GM18517 (cell line): ENCODE data around the gene CER1.
"Not testable (repeated sequence)": the region's sequence is repeated elsewhere in the genome, so short reads cannot be mapped to it uniquely, and the experiment has no call there.

ENCODE experiments used
- ATAC-seq: cut with Tn5 transposase; IDR thresholded peaks from one replicate; pipeline ENCODE4 v1.9.1; 2021; ENCODE audit warnings: mild to moderate bottlenecking, moderate library complexity; ENCODE audit not compliant: unreplicated experiment

Gene CER1

DNA sequence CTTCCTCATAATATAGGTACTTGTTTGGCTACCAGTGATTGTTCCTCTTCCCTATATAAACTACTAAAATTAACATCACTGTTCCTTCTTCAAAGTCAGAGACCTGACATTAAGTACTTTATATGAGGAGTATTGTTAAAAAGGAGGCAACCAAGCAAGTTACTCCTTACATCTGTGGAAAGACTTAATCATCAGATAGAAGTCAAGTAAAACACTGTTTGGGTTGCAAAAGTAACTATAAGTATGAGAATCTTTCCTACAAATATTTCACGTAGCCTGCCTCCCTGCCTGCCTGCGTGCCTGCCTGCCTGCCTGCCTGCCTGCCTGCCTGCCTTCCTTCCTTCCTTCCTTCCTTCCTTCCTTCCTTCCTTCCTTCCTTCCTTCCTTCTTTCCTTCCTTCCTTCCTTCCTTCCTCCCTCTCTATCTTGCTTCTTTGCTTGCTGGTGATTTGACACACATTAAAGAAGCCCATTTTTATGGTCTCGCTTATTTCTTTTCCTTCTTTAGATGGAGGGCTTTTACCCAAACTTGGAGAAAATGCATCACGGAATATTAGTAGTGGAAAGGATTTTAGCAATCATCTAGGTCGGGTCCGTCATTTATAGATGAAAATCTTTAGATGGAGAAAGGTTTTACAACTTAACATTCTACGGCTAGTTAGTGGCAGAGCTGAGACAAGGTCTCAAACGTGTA lies 3.2 kb downstream of the CER1 start:
- ATAC-seq, result no peak

DNA sequence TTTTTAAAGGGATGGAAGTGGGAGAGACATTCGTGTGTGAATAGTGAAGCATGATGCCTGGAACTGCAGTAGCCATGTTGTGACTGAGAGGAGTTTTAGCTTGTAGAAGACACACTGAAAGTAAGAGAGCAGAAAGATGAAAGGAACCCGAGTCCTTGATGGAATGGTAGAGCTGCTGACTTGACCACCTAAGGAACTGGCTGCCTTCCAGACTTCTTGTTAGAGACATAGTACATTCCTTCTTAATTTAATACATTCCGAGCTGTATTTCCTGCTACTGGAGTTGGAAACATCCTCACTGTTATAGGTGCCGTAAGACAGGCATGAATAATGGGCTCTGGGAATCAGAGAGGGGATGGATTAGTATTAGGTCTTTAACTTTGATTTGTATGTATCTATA lies 7.4 kb downstream of the CER1 start:
- no peak for ATAC-seq

- no peak for ATAC-seq
Measured at GRCh38 chr9:14713187-14713767, 9.3 kb downstream of the CER1 start.

- ATAC-seq, result no peak
Measured at GRCh38 chr9:14710804-14711203, 11.7 kb downstream of the CER1 start.

GRCh38 chr9:14706530-14707140 lies 15.9 kb downstream of the CER1 start:
- peak; percentile 75 for ATAC-seq

DNA sequence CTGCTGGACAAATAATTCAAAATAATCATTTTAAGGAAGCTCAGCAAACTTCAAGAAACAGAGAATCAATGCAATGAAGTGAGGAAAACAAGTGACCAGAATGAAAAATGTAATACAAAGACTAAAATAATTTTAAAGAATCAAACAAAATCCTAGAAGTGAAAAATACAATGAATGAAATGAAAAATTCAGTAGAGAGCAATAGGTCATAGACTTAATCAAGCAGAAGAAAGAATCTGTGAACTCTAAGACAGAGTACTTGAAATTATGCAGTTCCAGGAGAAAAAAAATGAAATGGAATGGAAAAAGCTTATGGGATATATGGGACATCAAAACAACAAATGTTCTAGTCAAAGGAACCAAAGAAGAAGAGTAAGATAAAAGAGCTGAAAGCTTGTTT lies 17.5 kb downstream of the CER1 start:
- no peak for ATAC-seq

GRCh38 chr9:14704281-14704680 lies 18.3 kb downstream of the CER1 start:
- ATAC-seq, result no peak

DNA sequence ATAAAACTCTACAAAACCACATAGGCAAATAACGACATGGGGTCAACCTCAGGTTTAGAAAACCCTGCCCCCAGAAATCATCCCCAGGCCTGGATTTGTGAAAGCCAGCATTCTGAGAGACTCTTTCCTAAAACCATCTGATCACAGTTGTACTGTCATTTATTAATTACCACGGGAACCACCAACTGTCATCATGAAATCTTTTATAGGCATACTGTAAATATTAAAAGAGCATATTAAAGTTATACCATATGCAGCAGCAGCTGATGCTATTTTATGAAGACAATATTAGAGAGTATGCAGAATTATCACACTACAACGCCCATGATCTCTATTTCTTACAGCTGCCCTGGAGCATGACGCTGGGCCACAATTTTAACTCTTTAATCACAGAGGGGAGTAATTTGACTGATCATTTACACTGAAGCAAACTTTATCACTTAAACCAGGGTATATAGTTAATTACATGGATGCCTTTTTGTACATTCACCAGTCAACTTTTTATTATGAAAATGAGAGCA lies 20.3 kb downstream of the CER1 start:
- no peak for ATAC-seq

DNA sequence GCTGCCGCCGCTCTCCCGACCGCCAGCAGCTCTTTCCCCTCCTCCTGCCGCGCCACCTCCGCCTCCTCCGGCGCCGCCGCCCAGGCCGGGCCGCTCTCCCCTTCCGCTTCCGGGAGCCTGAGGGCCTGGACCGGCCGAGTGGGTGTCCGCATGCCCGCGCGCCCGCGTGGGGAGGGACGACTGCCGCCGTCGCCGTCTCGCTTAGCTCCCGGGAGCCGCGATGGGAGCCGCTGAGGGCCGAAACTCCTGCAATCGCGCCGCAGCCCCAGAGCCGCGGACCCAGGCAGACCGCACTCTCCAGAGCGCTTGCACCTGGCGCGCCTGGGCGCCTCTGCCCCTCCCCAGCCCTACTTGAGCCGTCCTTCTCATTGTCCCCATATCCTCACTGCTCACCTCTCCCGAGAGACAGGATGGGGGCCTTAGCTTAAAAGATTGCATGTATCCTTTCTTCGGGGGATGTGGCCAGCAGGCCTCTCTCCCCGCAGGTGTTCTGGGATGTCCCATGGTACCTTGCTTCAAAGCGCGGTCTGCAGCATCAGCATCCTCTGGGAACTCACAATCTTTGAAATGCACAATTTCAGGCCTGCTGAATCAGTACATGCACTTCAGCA lies 29.2 kb downstream of the CER1 start, which contains the start of gene ZDHHC21:
Gene ZDHHC21, minus strand, starts transcription at position 182 of the 611 bp plus-strand sequence. CDS start 19,092 bp downstream, outside the sequence.
- ATAC-seq, result peak; percentile 69

DNA sequence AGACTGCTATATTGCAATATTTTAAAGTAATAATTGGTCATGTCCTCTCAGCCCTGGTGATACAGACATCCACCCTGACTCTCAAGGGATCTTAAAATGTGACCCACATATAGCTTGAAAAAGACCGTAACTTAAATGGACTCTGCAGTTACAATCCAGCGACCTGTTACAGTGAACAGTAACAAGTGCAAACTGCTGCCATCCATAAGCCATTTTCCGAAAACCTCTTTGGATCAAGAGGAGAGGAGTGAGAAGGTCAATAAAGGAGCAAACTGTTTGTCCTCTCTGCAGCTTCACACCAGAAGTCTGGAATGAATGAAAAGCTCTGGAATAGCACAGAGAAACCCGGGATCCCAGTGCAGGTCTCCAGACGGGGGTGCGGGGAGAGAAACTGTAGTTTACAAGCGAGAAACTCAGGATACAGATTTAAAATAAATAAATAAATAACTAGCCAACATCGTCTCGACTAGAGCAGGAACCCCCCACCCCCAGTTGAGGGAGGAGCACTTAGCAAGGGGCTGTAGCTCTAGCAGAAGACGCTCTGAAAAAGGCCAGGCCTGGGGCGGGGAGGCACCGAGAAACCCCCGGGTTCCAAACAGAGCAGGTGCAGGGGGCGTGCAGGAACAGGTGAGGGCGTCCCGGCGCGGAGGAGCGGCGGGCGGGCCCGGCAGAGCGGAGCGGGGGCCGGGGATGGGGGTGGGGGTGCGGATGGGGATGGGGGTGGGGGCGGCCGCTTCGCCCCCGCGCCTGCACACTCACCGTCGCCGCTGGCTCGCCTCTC lies 29.9 kb downstream of the CER1 start:
- peak; percentile 32 for ATAC-seq

DNA sequence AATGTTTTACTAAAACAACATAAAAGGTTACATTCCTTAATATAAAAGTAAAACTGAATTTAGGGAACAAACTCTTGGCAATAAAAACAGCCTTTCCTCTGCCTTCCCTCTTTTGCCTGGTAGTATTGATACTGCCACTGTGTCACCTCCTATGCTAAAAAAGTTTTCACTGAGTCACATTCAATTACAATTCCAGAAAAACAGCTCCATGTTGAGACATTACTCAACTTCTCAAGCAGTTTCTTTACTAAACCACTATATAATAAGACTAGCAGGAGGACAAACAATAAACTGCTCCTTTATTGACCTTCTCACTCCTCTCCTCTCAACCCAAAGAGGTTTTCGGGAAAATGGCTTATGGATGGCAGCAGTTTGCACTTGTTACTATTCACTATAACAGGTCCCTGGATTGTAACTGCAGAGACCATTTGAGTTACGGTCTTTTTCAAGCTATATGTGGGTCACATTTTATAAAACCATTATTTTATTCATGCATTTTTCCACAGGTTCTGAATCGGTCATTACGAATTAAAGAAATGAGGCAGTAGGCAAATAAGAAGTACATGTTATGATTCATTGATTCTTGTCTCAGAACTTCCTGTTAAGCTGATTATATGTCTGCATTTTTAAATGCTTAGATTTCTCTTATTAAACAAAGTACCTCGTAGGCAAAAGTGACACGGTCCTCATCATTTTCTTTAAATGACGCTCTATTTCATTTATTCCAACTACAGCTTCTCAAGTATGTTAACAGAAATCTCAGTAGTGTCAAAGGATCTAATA lies 31.4 kb downstream of the CER1 start:
- ATAC-seq, result no peak

- no peak for ATAC-seq
Measured at GRCh38 chr9:14687042-14687719, 35.4 kb downstream of the CER1 start.

DNA sequence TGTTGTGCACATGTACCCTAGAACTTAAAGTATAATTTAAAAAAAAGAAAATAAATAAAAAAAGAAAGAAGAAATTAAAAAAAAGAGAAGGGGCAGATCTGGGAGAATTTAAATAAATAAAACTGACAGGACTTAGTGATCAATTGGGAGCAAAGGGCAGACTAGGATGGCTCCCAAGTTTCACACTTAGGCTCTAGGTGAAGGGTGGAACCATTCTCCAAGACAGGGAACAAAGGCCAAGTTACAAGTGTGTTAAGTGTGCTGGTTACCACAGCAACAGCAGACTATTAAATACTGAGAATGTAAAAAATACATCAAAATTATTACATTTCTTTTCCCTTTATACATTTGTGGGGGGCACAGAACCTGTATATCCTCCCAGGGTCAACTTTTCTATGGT lies 36.4 kb downstream of the CER1 start:
- ATAC-seq, result no peak

- ATAC-seq, result not testable (repeated sequence)
Measured at GRCh38 chr9:14682616-14683015, 39.9 kb downstream of the CER1 start.

- ATAC-seq, result no peak
Measured at GRCh38 chr9:14678776-14679175, 43.8 kb downstream of the CER1 start.

GRCh38 chr9:14677872-14678271 lies 44.7 kb downstream of the CER1 start:
- no peak for ATAC-seq

GRCh38 chr9:14677396-14677795 lies 45.1 kb downstream of the CER1 start:
- no peak for ATAC-seq

- ATAC-seq, result no peak
Measured at GRCh38 chr9:14674630-14675029, 47.9 kb downstream of the CER1 start.

GRCh38 chr9:14671377-14671776 lies 51.2 kb downstream of the CER1 start:
- ATAC-seq, result no peak

GRCh38 chr9:14670718-14671117 lies 51.8 kb downstream of the CER1 start:
- ATAC-seq, result no peak
